Glomerular endothelial cell (primary cell): ENCODE results near the gene NME7. TPM values are rescaled to one million over a fixed set of nuclear protein-coding genes. Genes with fewer than 3 reads are reported as not detected.

ENCODE experiments used
- DNase-seq: peaks from one replicate; pipeline ENCODE4 v3.0.0-alpha.2; 2011; ENCODE audit warnings: low read depth, low spot score; ENCODE audit errors: extremely low read depth
- total RNA-seq: library from RNA; depleted of rRNA; stranded (reverse); fragments of >200 nt; gene quantifications from 2 replicates; pipeline ENCODE4 v1.2.3, GENCODE V29; 2015

Gene NME7
- total RNA-seq, 1 donor from 2014 or later: 12.4 TPM

- DNase-seq: no peak
These were observed 206.6 kb downstream of the NME7 start for GRCh38 chr1:169160845-169161495.

GRCh38 chr1:169156580-169156979 is 211.0 kb downstream of the NME7 start:
- DNase-seq: no peak

- no peak for DNase-seq
These were observed 211.9 kb downstream of the NME7 start for GRCh38 chr1:169155675-169156074.

- no peak for DNase-seq
These were observed 216.2 kb downstream of the NME7 start for GRCh38 chr1:169151338-169151837.

GRCh38 chr1:169150641-169151337 is 216.8 kb downstream of the NME7 start:
- no peak for DNase-seq

- no peak for DNase-seq
These were observed 217.9 kb downstream of the NME7 start for GRCh38 chr1:169149555-169150286.

- DNase-seq: no peak
These were observed 218.9 kb downstream of the NME7 start for GRCh38 chr1:169148472-169149252.

GRCh38 chr1:169146576-169147214 is 220.9 kb downstream of the NME7 start:
- no peak for DNase-seq

GRCh38 chr1:169144941-169145626 is 222.5 kb downstream of the NME7 start:
- no peak for DNase-seq

- no peak for DNase-seq
These were observed 223.6 kb downstream of the NME7 start for GRCh38 chr1:169143984-169144383.

- DNase-seq: no peak
These were observed 224.3 kb downstream of the NME7 start for GRCh38 chr1:169143346-169143745.

- DNase-seq: no peak
These were observed 225.5 kb downstream of the NME7 start for GRCh38 chr1:169142129-169142528.

GRCh38 chr1:169141356-169141755 is 226.2 kb downstream of the NME7 start:
- no peak for DNase-seq

- no peak for DNase-seq
These were observed 228.5 kb downstream of the NME7 start for GRCh38 chr1:169138866-169139670.

- no peak for DNase-seq
These were observed 230.2 kb downstream of the NME7 start for GRCh38 chr1:169137357-169137756.

GRCh38 chr1:169133801-169134502 is 233.6 kb downstream of the NME7 start:
- no peak for DNase-seq

- no peak for DNase-seq
These were observed 234.4 kb downstream of the NME7 start for GRCh38 chr1:169133228-169133576.

- no peak for DNase-seq
These were observed 234.9 kb downstream of the NME7 start for GRCh38 chr1:169132512-169133227.
